Measurements from ENCODE around the gene ZER1.

ZER1 gene

DNA sequence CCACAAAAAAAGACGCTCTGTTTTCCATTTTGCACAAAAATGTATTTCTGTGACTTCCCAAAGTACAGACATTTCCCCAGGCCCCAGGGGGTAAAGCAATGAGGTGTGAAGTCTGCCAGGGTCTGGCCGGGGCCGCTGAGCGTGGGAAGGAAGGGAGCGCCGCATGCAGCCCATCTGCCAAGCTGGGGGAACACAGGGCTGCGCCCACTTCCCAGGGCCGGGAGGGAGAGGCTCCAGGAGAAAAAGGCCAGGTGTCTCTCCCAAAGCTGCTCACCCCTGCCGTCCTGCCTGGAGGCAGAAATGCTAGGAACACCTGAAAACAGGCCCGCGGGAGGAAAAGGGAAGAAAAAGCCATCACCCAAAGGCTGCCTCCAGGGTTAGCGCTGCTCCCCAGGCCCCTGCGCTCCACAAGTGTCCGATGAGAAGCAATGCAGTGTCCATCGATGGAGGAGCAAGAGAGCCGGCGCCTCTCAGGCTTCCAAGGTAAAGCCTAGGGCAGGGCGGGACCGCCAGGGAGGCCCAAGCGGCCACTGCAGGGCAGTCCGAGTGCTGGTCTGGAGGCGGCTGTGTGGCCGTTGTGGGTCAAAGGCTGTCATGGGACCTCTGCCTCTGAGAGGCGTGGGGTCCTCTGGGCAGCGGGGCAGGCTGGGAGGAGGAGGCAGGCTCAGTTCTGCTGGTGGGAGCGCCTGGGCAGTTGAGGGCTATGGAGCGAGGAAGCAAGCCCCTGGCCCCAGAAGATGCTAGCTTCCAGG lies 41.8 kb downstream of the ZER1 start:
- no peak for ATAC-seq
- no peak overlapping the region for H3K27ac Mint-ChIP-seq
- H3K27me3 Mint-ChIP-seq, result no peaks in the 10 kb centered on the region
- H3K4me3 Mint-ChIP-seq, result no peak overlapping the region
- H3K4me1 Mint-ChIP-seq, result peaks cover 39% of the 10 kb centered on the region
- DNase-seq, result no peak
- no peaks in the 10 kb centered on the region for H3K9me3 Mint-ChIP-seq

DNA sequence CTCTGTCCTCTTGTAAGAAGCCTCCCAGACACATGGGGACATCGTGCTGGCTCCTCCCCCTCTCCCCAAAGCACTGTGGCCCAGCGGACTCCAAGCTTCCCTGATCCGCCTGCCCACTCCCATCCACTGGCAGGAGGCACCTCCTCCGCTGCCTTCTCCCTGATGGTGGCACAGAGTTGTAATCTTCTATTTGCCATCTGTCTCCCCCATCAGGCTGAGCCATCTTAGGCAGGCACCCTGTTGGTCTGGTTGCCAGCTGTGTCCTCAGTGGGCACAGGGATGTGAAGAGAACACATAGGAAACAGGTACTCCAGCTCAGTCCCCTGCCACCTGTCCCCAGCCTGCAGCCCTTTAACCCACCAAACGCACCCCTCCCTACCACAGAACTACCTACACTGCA lies 42.4 kb downstream of the ZER1 start:
- H3K4me3 Mint-ChIP-seq, result no peak overlapping the region
- DNase-seq (no peak), ATAC-seq (no peak)
- peak overlapping the region in 1 of 2 donors; percentile 92 for H3K27ac Mint-ChIP-seq
- H3K27me3 Mint-ChIP-seq, result no peaks in the 10 kb centered on the region
- H3K9me3 Mint-ChIP-seq, result no peaks in the 10 kb centered on the region
- H3K4me1 Mint-ChIP-seq, result peaks cover 45% of the 10 kb centered on the region

DNA sequence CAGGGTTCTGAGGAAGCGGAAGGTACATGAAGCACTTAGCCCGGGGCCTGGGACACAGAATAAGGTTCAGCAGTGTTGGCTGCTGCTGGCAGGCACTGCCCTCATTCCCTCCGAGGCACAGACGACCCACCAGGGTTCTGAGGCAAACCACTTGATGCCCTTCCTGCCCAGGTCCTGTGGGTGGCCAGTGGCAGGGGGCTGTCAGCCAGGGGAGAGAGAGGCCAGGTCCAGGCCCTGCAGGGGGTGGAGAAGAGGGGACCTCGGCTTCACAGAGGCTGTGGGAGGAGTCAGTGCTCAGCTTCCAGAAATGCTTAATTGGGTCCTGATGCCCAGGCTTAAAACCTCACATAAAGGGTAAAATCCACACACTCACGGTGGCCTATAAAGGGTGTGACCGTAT lies 43.4 kb downstream of the ZER1 start:
- Mint-ChIP-seq H3K27me3 (no peaks in the 10 kb centered on the region), H3K9me3 (no peaks in the 10 kb centered on the region), H3K4me1 (peaks cover 50% of the 10 kb centered on the region), H3K27ac (no peak overlapping the region), H3K4me3 (no peak overlapping the region)
- DNase-seq (no peak), ATAC-seq (no peak)

DNA sequence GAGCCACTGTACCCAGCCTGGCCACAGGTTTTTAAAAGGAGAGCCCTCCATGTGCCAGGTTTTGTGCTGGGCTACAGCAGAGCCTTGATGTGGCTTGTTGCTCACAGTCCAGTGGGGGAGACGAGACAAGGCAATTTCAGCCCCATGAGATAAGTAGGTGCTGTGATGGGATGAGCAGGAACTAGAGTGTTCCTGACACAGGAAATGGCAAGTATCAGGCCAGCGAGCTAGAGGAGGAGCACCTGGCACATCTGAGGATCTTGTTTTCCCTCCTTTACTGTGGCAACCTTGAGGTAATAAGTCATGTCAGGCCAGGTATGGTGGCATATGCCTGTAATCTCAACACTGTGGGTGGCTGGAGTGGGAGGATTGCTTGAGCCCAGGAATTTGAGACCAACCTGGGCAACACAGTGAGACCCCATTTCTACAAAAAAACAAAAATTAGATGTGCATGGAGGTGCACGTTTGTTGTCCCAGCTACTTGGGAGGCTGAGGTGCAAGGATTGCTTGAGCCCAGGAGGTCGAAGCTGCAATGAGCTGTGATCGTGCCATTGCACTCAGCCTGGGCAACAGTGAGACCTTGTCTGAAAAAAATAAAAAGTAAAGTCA lies 44.0 kb downstream of the ZER1 start:
- DNase-seq, result no peak
- H3K27ac Mint-ChIP-seq, result peak overlapping the region in 1 of 2 donors; percentile 85
- no peaks in the 10 kb centered on the region for H3K27me3 Mint-ChIP-seq
- no peaks in the 10 kb centered on the region for H3K9me3 Mint-ChIP-seq
- peaks cover 50% of the 10 kb centered on the region for H3K4me1 Mint-ChIP-seq
- no peak for ATAC-seq
- H3K4me3 Mint-ChIP-seq, result no peak overlapping the region

DNA sequence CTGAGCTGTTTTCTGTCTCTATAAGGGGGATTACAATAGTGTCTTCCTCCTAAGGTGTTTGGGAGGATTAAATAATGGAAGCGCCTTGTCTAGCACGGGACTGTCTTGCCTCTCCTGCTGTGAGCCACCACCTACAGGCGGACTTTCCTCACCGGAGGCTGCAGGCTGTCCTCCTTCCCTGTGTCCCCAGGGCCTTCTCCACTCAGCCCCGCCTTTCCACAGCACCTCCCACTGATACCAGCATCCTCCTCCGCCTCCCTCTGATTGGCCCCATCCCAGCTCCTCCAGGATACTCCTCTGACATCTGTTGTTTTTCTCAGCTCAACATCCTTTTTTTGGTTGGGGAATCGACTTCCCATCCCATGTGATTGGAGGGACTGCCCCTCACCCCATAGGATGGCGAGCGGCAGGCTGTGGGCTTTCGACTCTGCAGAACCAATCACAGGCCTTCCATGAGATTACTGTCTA lies 46.9 kb downstream of the ZER1 start:
- Mint-ChIP-seq H3K27me3 (no peaks in the 10 kb centered on the region), H3K27ac (peak overlapping the region; percentile 66 to 93), H3K9me3 (no peaks in the 10 kb centered on the region), H3K4me3 (peak overlapping the region; percentile 98 to 99), H3K4me1 (peaks cover 66% of the 10 kb centered on the region)
- no peak for ATAC-seq
- DNase-seq, result peak in 1 of 2 donors; percentile 34

DNA sequence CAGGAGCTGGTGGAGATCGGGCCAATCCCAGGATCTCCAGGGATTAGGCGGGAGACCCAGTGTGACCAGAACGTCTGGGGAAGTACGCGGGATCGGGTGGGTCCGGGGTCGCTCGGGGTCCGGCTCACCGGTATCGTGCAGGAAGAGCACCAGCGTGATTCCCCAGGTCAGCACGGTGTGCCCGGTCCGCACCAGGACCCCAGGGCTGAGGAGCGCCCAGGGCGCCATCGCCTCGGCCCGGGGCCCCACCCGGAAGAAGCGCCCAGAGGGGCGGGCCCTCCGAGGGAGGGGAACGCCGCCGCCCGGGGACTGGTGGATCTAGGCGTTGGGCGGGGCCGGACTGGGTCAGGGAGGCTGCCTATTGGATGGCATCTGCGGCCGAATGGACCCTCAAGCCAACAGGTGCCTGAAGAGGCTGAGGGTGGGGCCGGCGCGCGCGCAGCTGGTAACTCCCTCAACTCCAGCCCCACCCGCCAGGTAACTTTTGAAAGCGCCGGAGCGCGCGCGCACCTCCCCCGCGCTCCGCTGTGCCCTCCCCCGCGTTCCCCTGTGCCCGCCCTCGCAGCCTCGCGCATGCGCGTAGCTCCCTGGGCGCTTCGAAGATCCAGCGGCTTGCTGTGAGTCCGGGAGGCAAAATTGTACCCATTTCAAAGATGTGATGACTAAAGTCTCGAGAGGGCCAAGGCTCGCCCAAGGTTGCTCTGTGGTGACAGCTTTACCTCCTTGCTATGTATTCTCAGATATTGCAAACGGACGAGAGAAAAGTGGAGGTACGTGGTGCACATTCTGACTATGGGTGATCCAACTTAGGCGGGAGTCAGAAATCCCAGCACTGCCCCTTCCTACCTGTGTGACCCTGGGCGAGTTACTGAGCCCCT lies 47.6 kb downstream of the ZER1 start, which contains the start of gene ZDHHC12:
Gene ZDHHC12 (minus strand): TSS at position 262 of the 878 bp plus-strand sequence. CDS start 34 bp downstream, at position 228.
- ATAC-seq, result peak; percentile 97
- H3K4me1 Mint-ChIP-seq, result peaks cover 66% of the 10 kb centered on the region
- no peaks in the 10 kb centered on the region for H3K27me3 Mint-ChIP-seq

DNA sequence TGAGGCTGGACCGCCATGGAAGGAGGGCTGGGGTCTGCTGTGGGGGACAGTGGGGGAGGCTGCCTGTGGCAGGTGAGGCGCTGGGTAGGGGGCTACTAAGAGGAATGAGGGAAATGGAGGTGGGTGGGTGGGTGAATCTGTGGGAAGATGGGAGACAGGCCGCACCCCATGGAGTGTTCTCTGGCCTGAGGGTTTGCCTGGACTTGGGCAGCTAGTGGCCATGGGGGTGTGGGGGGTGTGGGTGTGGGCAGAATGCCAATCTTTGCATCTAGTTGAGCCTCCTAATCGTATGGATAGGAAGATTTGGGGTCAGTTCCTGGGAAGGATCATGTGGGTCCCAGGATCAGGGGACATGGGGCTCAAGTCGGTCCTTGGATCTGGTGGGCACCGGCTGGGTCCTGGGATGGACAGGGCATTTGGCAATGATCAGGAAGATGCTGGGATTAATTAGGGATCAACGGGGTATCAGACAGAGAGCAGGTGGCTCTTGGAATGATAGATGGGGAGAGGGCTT lies 48.3 kb downstream of the ZER1 start:
- no peaks in the 10 kb centered on the region for H3K27me3 Mint-ChIP-seq
- H3K4me1 Mint-ChIP-seq, result peaks cover 66% of the 10 kb centered on the region
- DNase-seq (no peak), ATAC-seq (no peak)
- peak overlapping the region; percentile 93 to 99 for H3K27ac Mint-ChIP-seq
- peak overlapping the region; percentile 98 to 99 for H3K4me3 Mint-ChIP-seq
- no peaks in the 10 kb centered on the region for H3K9me3 Mint-ChIP-seq

More for the DNA sequence above, 47.6 kb downstream of the ZER1 start, which contains the start of gene ZDHHC12:
- Mint-ChIP-seq H3K4me3 (peak within 1 kb of the TSS; percentile 98 to 99), H3K27ac (peak within 1 kb of the TSS; percentile 93 to 99), H3K9me3 (no peaks in the 10 kb centered on the region)
- peak; percentile 99 for DNase-seq

DNA sequence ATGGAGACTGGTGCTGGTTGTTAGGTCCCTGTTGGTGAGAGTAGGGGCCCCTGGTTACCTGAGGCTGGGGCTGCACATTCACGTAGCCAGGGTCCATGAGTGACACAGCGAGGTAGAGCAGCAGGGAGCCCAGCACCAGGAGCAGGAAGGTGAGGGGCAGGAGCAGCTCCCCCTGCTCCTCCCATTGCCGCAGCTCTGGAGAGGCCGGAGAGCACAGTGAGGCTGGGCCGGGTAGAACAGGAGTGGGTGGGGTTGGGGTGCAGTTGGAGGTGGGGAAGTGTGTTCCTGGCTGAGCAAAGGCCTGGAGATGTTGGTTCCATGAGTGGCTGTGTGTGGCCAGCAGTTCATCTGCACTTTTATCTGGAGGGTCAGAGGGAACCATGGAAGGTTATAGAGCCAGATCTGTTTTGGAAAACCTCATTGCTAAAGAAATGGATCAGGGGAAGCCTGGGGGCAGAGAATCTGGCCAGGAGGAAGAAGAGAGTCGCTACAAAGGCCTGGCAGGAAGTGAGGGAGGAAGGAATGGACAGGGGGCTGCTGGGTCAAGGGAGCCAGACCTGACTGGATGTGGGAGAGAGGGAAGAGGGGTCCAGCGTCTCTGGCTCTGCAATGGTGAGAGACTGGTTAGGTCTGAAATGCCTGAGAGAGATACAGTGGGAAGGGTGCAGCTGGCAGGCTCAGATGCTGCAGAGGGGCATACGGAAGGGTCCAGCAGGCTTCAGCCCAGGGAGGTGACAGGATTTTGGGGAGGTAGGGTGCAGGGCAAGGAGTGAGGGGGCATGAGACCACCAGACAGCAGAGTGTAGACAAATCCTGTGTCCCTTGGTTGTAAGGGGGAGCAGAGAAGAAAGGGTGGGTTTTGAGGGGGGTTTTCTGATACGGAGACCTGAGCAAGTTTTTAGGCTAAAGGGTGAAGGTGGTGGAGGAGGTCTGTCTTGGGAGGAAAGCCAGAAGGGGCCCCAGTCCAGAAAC lies 49.1 kb downstream of the ZER1 start:
- no peaks in the 10 kb centered on the region for H3K9me3 Mint-ChIP-seq
- peak overlapping the region; percentile 98 to 99 for H3K4me3 Mint-ChIP-seq
- DNase-seq (no peak), ATAC-seq (no peak)
- no peaks in the 10 kb centered on the region for H3K27me3 Mint-ChIP-seq
- peaks cover 59% of the 10 kb centered on the region for H3K4me1 Mint-ChIP-seq
- peak overlapping the region; percentile 96 to 99 for H3K27ac Mint-ChIP-seq

DNA sequence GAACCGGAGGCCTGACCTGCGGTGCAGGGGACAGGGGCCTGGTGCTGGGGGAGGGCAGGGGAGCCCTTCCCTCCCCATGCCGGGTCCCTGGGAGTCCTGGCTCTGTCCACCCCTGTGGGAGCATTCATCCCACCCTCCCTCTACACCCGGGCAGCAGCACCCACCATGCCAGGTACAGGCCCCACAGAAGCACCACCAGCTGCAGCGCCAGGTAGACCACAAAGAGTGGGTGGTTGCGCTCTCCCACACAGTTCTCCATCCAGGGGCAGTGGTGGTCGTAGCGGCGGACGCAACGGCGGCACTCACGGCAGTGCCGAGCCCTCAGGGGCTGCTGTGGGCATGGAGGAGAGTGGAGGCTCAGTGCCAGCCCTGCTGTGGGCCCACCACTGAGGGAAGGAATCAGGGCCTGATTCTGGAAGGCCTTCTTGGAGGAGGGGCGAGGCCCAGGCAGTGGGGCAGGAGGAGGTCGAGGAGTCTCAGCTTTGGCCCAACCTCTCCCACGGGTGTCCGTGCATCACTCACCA lies 50.2 kb downstream of the ZER1 start:
- ATAC-seq, result no peak
- Mint-ChIP-seq H3K27me3 (no peaks in the 10 kb centered on the region), H3K4me3 (peak overlapping the region; percentile 23 to 98), H3K9me3 (no peaks in the 10 kb centered on the region), H3K4me1 (peaks cover 51% of the 10 kb centered on the region), H3K27ac (peak overlapping the region in 1 of 2 donors; percentile 94)
- no peak for DNase-seq

DNA sequence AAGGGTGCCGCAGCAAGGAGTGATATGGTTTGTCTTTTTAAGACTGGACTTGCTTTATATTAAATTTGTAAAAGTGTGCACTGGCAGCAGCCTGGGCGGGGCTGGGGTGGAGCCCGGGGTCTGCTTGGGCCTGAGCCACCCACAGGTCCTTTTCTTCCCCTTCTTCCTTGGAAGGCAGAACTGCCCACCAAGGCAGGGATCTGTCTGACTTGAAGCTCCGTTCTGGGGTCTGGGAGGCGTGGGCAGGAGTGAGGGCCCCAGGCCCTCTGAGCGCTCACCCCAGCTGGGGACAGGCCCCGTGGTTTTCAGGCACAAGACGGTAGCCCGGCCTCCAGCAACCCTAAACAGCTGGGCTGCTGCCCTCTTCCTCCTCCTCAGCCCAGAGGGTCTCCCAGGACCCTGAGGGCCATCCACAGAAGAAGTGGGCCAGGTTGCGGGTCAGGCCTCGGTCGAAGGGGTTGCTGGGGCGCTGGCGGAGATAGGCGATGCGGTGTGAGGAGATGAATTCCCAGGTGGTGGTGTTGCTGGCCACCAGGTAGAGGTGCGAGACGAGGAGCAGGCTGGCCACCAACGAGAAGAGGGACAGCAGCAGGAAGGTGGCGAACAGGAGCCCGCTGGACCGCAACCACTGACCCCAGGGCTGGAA lies 50.8 kb downstream of the ZER1 start:
- no peaks in the 10 kb centered on the region for H3K27me3 Mint-ChIP-seq
- no peaks in the 10 kb centered on the region for H3K9me3 Mint-ChIP-seq
- DNase-seq (no peak), ATAC-seq (no peak)
- no peak overlapping the region for H3K4me3 Mint-ChIP-seq
- H3K4me1 Mint-ChIP-seq, result peaks cover 48% of the 10 kb centered on the region
- H3K27ac Mint-ChIP-seq, result no peak overlapping the region

DNA sequence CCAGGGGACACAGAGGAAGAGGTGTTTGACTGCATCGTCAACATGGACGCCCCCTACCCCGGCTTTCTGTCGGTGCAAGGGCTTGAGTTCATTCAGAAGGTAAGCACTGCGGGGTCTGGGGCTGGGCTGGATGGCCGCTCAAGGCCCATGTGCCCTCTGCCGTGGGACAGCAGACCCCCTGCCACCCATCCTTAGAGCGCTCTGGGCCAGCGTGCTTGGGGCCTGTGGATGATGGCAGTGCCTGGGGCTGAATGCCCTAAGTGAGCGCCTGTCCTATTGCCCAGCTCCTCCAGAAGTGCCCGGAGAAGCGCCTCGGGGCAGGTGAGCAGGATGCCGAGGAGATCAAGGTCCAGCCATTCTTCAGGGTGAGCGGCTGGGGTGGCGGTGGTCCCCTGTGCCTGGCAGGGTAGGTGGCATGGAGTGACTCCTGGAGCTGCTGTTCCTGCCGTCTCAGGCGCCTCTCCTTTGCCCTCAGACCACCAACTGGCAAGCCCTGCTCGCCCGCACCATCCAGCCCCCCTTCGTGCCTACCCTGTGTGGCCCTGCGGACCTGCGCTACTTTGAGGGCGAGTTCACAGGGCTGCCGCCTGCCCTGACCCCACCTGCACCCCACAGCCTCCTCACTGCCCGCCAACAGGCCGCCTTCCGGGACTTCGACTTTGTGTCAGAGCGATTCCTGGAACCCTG lies 51.7 kb downstream of the ZER1 start:
- H3K4me1 Mint-ChIP-seq, result peaks cover 39% of the 10 kb centered on the region
- H3K27me3 Mint-ChIP-seq, result no peaks in the 10 kb centered on the region
- H3K27ac Mint-ChIP-seq, result no peak overlapping the region

DNA sequence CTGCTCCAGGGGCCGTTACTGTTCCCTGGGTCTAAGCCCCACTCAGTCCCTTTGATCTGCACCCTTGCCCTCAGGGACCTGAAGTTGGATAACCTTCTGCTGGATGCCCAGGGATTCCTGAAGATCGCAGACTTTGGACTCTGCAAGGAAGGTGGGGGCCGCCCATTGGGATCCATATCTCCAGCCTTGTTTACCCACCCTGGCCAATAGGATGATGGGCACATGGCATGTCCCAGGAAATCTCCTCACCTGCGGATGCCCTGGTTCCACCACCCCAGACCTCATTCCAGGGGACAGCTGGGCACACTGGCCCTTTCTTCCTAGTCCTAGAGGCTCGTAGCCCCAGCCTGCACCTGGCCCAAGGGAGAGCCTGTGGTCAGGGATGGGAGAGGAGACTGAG lies 53.3 kb downstream of the ZER1 start:
- Mint-ChIP-seq H3K27ac (no peak overlapping the region), H3K27me3 (no peaks in the 10 kb centered on the region), H3K9me3 (no peaks in the 10 kb centered on the region), H3K4me1 (peaks cover 26% of the 10 kb centered on the region), H3K4me3 (no peak overlapping the region)
- no peak for DNase-seq
- ATAC-seq, result no peak

More for the DNA sequence above, 51.7 kb downstream of the ZER1 start:
- ATAC-seq (no peak), DNase-seq (no peak)
- H3K9me3 Mint-ChIP-seq, result no peaks in the 10 kb centered on the region
- no peak overlapping the region for H3K4me3 Mint-ChIP-seq

DNA sequence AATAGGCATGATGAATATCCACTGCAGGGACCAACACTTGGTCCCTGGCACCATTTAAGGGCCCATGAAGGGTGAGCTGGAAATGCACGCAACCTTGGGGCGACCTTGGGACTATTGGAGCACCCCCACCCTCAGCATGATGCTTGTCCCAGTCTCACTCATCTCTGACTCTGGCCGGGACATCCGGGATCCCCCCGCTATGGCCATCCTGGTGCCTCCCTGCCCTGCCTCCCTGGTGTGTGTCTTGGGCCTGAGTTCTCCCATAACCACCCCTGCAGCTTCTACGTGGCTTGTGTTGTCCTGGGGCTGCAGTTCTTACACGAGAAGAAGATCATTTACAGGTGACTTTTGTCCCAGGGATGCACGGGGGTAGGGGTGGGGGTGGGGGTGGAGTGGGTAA lies 53.7 kb downstream of the ZER1 start:
- H3K4me1 Mint-ChIP-seq, result peaks cover 22% of the 10 kb centered on the region
- DNase-seq, result no peak
- no peak for ATAC-seq
- H3K4me3 Mint-ChIP-seq, result no peak overlapping the region
- no peak overlapping the region for H3K27ac Mint-ChIP-seq
- no peaks in the 10 kb centered on the region for H3K27me3 Mint-ChIP-seq
- H3K9me3 Mint-ChIP-seq, result no peaks in the 10 kb centered on the region

All from stimulated activated naive CD8-positive, alpha-beta T cell treated with anti-CD3 and anti-CD28 coated beads, Interleukin-15, amount 100 ng/mL, for 72 hours (primary cell).